ENCODE measurements around the gene RFTN2. TPM values are rescaled to one million over a fixed set of nuclear protein-coding genes. Genes with fewer than 3 reads are reported as not detected.

RFTN2 gene
- total RNA-seq, 1 experiment from 2014 or later = 5.8 TPM

GRCh38 chr2:197577446-197577845, 97.9 kb downstream of the RFTN2 start:
- H3K27me3 ChIP-seq (replicated peaks; ENCODE audit: insufficient read depth, low read depth, low read length, poor library complexity) = no peaks in the 10 kb centered on the region
- DNase-seq (ENCODE audit: low spot score) = no peak
- no peaks in the 10 kb centered on the region for H3K9me3 ChIP-seq (ENCODE audit: low read depth, low read length, poor library complexity, severe bottlenecking)
- TF ChIP-seq EZH2 (IDR thresholded peaks at IDR 0.05; ENCODE audit: borderline replicate concordance, low read depth, low read length, poor library complexity, severe bottlenecking) (no peak), CTCF (conservative IDR thresholded peaks at IDR 0.05; ENCODE audit: low read depth, low read length) (no peak)
- ChIA-PET POLR2A (ENCODE audit: low non-redundant PET) (no interaction called here), CTCF (no interaction called here)
- no peaks in the 10 kb centered on the region for H3K4me1 ChIP-seq (ENCODE audit: insufficient read depth, low read length, poor library complexity, severe bottlenecking)
- no TSS peak for BruUV-seq (replicated peaks)
- intact Hi-C loops (cut with micrococcal nuclease; ENCODE audit: unreplicated experiment) = no loop called here
- H3K36me3 ChIP-seq (ENCODE audit: insufficient read depth, low read length, poor library complexity, severe bottlenecking) = no peaks in the 10 kb centered on the region
- no peak overlapping the region for H3K4me3 ChIP-seq (ENCODE audit: low read depth, low read length, poor library complexity, severe bottlenecking)
- H3K27ac ChIP-seq (ENCODE audit: low read depth, low read length, poor library complexity, severe bottlenecking) = no peak overlapping the region

DNA sequence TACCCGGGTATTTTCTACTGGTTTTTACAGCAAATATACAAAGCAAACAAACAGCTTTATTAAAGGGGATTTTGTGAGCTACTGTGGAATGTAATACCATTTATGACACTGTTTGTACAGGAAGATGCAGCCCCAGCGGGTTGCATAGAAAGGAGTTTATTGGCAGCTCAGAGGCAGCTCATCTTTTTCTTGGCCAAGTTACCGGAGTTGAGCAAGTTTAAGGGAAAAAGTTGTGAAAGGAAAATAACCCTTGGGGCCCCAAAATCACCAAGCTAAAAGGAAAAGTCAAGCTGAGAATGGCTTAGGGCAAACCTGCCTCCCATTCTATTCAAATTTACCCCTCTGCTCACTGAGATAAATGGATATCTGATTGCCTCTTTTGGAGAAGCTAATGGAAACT, 98.8 kb downstream of the RFTN2 start:
- POLR2A ChIA-PET (ENCODE audit: low non-redundant PET) = no interaction called here
- Histone ChIP-seq H3K36me3 (ENCODE audit: insufficient read depth, low read length, poor library complexity, severe bottlenecking) (no peaks in the 10 kb centered on the region), H3K9me3 (ENCODE audit: low read depth, low read length, poor library complexity, severe bottlenecking) (no peaks in the 10 kb centered on the region), H3K27ac (ENCODE audit: low read depth, low read length, poor library complexity, severe bottlenecking) (no peak overlapping the region), H3K4me1 (ENCODE audit: insufficient read depth, low read length, poor library complexity, severe bottlenecking) (no peaks in the 10 kb centered on the region), H3K27me3 (replicated peaks; ENCODE audit: insufficient read depth, low read depth, low read length, poor library complexity) (no peaks in the 10 kb centered on the region), H3K4me3 (ENCODE audit: low read depth, low read length, poor library complexity, severe bottlenecking) (no peak overlapping the region)
- CTCF ChIA-PET = no interaction called here
- no TSS peak for BruUV-seq (replicated peaks)
- peak; percentile 25 for DNase-seq (ENCODE audit: low spot score)
- intact Hi-C loops (cut with micrococcal nuclease; ENCODE audit: unreplicated experiment) = no loop called here
- no peak for TF ChIP-seq EZH2 (IDR thresholded peaks at IDR 0.05; ENCODE audit: borderline replicate concordance, low read depth, low read length, poor library complexity, severe bottlenecking)
- TF ChIP-seq CTCF (conservative IDR thresholded peaks at IDR 0.05; ENCODE audit: low read depth, low read length) = no peak

DNA sequence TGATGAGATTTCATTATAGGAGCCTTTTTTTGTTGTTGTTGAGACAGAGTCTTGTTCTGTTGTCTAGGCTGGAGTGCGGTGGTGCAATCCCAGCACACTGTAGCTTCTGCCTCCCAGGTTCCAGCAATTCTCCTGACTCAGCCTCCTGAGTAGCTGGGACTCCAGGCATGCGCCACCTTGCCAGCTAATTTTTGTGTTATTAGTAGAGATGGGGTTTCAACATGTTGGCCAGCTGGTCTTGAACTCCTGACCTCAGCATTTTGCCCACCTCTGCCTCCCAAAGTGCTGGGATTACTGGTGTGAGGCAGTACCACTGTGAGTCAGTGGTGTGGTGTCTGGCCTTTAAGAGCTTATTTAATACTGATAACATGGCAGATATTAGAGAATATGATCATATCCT, 99.4 kb downstream of the RFTN2 start:
- Histone ChIP-seq H3K4me3 (ENCODE audit: low read depth, low read length, poor library complexity, severe bottlenecking) (no peak overlapping the region), H3K27ac (ENCODE audit: low read depth, low read length, poor library complexity, severe bottlenecking) (no peak overlapping the region), H3K27me3 (replicated peaks; ENCODE audit: insufficient read depth, low read depth, low read length, poor library complexity) (no peaks in the 10 kb centered on the region), H3K36me3 (ENCODE audit: insufficient read depth, low read length, poor library complexity, severe bottlenecking) (no peaks in the 10 kb centered on the region), H3K9me3 (ENCODE audit: low read depth, low read length, poor library complexity, severe bottlenecking) (no peaks in the 10 kb centered on the region), H3K4me1 (ENCODE audit: insufficient read depth, low read length, poor library complexity, severe bottlenecking) (no peaks in the 10 kb centered on the region)
- ChIA-PET POLR2A (ENCODE audit: low non-redundant PET) (no interaction called here), CTCF (no interaction called here)
- no TSS peak for BruUV-seq (replicated peaks)
- DNase-seq (ENCODE audit: low spot score) = no peak
- intact Hi-C loops (cut with micrococcal nuclease; ENCODE audit: unreplicated experiment) = no loop called here
- TF ChIP-seq CTCF (conservative IDR thresholded peaks at IDR 0.05; ENCODE audit: low read depth, low read length) = no peak
- TF ChIP-seq EZH2 (IDR thresholded peaks at IDR 0.05; ENCODE audit: borderline replicate concordance, low read depth, low read length, poor library complexity, severe bottlenecking) = no peak
